Non-pigmented ciliary epithelial cell (primary cell): ENCODE data around the gene DHRS2.

Source experiments
- DNase-seq: peaks from one replicate; pipeline ENCODE4 v3.0.0-alpha.2; 2010; ENCODE audit warnings: low read depth

DHRS2 gene

GRCh38 chr14:23612802-23613201 lies 23.4 kb upstream of the DHRS2 start:
- DNase-seq = no peak

GRCh38 chr14:23613242-23614070 lies 22.7 kb upstream of the DHRS2 start:
- no peak for DNase-seq

GRCh38 chr14:23614395-23614828 lies 21.8 kb upstream of the DHRS2 start:
- DNase-seq = no peak

DNA sequence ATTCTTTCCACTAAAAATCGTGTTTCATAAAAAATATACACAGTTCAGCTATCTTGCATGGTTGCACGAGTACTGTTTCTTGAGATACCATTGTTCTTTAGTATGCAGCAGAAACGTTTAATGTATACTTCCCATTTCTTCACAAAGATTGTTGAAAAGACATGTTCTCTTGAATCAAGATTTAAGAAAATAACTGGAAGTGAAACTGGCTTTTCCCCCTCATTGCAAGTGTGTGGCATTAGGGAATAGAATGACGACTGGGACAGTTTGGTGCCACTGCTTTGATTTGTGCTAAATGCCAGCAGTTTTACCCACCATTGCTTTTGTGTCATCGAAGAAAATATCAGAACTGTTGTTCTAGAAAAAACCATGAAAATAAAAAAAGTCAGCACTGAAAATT lies 20.3 kb upstream of the DHRS2 start:
- no peak for DNase-seq

DNA sequence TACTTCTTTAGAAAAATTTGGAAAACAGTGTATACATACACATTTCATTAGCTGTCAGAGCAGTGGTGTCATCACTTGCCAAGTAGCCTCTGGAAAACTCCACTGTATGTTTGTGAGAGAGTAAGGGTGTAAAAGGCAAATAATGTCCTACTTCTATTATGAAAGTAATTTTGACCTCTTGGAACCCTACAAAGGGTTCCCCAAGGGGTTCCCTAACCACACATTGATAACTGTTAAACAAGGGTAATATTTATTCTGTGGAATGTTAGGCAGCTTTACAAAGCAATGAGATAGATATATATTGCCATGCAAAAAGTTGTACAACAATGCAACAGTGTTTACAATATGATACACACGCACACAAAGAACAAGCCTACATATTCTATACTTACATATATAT lies 18.6 kb upstream of the DHRS2 start:
- DNase-seq = no peak

- no peak for DNase-seq
Measured at GRCh38 chr14:23618415-23618988, 17.7 kb upstream of the DHRS2 start.

- DNase-seq = no peak
Measured at GRCh38 chr14:23620177-23620702, 15.9 kb upstream of the DHRS2 start.

- no peak for DNase-seq
Measured at GRCh38 chr14:23621204-23621931, 14.8 kb upstream of the DHRS2 start.

- DNase-seq = no peak
Measured at GRCh38 chr14:23621932-23622730, 14.0 kb upstream of the DHRS2 start.

DNA sequence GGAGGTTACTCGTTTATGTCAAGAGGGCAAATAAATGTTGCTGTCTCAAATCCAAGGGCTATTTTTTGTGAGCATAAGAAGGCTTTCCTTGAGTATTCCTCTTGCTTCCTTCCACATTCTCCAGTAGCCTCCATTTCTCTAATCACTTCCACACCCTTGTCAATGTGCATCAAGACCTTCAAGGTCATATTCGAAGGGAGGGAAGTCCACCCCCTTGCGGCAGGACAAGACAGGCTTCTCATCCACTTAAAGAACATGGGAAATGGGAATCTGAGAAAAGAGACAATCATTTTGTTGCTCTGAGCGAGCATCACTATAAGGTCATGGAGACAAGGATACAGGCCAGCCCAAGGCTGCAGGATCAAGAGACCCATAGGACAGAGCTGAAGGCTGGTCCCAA lies 13.2 kb upstream of the DHRS2 start:
- DNase-seq = no peak

DNA sequence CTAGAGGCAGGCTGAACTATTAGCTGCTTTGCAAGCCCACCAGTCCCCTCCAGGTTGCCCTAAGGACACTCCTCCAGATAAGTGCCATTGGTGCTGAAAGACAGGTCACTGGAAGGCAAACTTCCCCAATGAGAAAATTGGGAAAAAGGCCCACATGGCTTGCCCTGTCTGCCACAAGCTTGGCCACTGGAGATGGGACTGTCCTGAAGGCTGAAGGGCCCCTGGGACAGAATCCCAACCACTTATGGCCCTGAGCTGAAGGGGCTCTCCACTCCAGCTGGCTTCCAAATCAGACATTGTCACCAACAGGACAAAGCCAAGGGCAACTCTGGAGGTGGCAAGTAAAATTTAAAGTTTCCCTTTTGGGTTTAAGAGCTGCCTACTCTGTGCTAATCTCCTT lies 12.2 kb upstream of the DHRS2 start:
- no peak for DNase-seq

DNA sequence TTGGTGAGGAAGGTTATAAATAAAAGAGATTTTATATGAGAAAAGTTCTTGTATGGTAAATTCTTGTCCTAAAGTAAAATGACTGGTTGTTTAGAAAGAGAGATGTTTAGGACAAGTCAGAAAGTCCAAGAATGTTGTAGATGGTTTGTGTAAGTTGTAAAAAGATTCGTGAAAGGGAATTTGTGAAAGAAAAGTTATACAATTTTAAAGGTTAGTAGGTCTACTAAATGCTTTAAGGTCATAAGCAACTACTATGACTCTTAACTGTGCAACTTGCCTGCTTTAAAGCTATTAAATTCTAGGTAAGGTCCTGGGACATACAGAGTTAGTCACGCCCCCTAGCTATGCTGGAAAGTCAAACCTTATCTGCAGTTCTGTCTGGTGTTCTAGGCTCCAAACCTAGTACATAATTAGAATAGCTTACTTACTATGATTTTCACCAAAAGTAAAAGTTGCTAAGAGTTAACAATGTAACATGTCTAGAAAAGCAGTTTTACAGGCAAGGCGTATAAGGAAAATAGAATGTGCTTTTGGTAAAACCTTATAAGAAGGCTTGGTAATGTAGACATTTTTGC lies 11.2 kb upstream of the DHRS2 start:
- no peak for DNase-seq

DNA sequence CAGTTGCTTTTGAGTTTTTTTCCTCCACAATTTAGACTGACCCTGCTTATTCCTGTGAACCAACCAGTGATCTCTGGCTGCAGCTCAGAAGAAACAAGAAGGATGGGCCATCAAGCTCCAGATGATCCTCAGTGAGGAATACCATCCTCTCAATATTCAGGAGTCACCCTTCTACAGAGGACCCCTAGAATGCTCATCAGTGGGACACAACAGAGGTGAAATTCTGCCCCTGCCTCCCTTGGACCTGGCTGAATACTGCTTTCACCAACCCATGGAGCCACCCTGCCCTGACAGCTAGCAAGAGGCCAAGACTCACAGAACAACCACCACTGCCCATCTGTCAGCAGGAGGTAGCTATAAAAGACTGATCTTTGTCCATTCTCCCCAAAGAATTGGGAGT lies 9.2 kb upstream of the DHRS2 start:
- no peak for DNase-seq

DNA sequence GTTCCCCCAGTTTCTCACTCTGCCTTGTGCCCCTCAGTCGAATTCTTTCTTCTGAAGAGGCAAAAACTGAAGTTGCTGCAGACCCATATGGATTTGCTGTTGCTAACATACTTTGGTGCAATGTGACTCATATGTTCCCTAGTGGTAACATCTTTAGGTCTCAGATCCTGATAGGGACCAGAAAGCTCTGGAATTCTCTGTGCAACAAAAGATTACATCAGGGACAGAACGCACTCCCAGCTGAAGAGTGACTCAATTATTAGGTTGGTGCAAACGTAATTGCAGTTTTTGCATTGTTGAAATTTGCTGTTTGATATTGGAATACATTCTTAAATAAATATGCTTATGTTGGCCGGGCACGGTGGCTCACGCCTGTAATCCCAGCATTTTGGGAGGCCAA lies 8.2 kb upstream of the DHRS2 start:
- no peak for DNase-seq

DNA sequence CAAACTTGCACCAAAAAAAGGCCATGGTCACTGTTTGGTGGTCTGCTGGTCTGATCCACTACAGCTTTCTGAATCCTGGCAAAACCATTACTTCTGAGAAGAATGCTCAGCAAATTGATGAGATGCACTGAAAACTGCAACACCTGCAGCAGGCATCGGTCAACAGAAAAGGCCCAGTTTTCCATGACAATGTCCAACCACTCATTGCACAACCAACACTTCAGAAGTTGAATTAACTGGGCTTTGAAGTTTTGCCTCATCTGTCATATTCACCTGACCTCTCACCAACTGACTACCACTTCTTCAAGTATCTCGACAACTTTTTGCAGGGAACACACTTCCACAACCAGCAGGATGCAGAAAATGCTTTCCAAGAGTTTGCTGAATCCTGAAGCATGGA lies 7.0 kb upstream of the DHRS2 start:
- no peak for DNase-seq

DNA sequence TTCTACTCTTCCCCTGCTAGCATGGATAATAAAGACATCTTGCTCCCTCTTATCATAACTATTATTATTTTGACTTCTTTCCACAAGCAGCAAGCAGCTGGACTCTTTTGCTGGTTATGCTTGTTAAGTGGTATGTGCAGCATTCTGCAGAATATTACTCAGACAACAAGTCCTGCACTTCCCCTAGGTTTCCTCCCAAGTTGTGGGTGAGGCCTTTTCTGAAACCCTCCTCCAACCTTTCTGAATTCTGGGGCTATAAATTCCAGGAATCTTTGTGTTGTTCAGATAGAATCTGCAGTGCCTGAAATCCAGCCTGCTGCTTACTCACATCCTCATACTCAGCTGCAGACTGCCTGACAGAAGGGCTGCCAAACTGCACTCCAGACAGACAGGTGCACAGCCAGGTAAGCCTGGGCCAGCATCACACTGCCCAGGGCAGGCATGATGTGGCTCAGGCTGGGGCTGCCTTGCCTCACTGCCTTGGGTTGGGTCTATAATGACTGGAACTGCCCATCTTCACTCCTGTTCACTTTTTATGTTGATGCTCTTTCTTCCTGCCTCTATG lies 6.2 kb upstream of the DHRS2 start:
- DNase-seq = no peak

GRCh38 chr14:23630687-23631086 lies 5.5 kb upstream of the DHRS2 start:
- DNase-seq = no peak

- DNase-seq = no peak
Measured at GRCh38 chr14:23631234-23631633, 4.9 kb upstream of the DHRS2 start.

DNA sequence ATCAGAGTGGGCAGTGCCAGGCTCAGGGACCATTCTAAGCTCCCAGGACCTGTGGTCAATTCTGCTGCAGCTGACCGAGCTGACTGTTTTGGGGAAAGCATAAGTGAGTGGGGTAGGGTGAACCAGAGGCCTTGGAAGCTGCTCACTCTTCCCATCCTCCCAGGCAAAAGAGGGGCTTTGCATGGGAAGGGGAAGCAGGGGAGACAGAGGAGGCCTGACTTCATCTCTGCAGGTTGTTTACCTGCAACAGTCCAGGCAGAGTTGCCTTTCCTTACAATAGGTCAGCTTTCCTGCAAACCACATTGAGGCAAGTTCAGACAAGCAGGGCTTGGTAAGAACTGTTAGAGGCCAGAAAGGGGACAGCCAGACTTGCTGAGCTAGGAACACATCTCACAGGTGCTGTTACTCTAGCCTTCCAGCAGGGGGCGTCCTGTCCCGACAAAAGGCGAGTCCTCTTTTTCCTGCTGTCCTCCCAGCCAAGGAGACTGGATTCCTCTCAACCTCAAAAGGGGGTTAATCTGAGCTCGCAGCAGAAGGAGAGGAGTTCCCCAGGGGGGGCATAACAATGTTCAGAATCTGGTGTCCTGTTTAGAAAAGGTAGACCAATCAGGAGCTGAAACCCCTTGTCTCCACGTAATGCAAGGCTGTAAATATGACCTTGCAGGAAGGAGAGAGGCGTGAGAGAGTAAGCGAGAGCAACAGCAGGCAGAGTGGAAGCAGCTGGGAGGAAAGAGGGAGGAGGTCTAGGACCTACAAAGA lies 4.3 kb upstream of the DHRS2 start:
- DNase-seq = peak; percentile 38

- DNase-seq = no peak
Measured at GRCh38 chr14:23632461-23633159, 3.6 kb upstream of the DHRS2 start.
